HG02885 (cell line): Measurements from ENCODE around the gene ZHX3.

Experiments
- ATAC-seq: cut with Tn5 transposase; IDR thresholded peaks from one replicate; pipeline ENCODE4 v1.9.1; 2021; ENCODE audit warnings: mild to moderate bottlenecking; ENCODE audit not compliant: unreplicated experiment, poor library complexity

ZHX3 gene

GRCh38 chr20:41203660-41204059 is 113.9 kb downstream of the ZHX3 start:
- no peak for ATAC-seq

GRCh38 chr20:41202426-41202825 is 115.1 kb downstream of the ZHX3 start:
- no peak for ATAC-seq

- ATAC-seq, result no peak
Observed at GRCh38 chr20:41201760-41202159, 115.8 kb downstream of the ZHX3 start.

- ATAC-seq, result no peak
Observed at GRCh38 chr20:41200446-41201202, 116.9 kb downstream of the ZHX3 start.

- ATAC-seq, result no peak
Observed at GRCh38 chr20:41198443-41198842, 119.1 kb downstream of the ZHX3 start.

GRCh38 chr20:41196653-41197225 is 120.8 kb downstream of the ZHX3 start:
- no peak for ATAC-seq

- no peak for ATAC-seq
Observed at GRCh38 chr20:41192575-41192974, 125.0 kb downstream of the ZHX3 start.

GRCh38 chr20:41191562-41192500 is 125.7 kb downstream of the ZHX3 start:
- ATAC-seq, result no peak

GRCh38 chr20:41187668-41188067 is 129.9 kb downstream of the ZHX3 start:
- no peak for ATAC-seq

GRCh38 chr20:41185013-41185757 is 132.3 kb downstream of the ZHX3 start:
- ATAC-seq, result no peak

- no peak for ATAC-seq
Observed at GRCh38 chr20:41183831-41184230, 133.7 kb downstream of the ZHX3 start.

GRCh38 chr20:41183391-41183790 is 134.1 kb downstream of the ZHX3 start:
- ATAC-seq, result no peak

GRCh38 chr20:41182296-41183212 is 135.0 kb downstream of the ZHX3 start:
- no peak for ATAC-seq

- ATAC-seq, result no peak
Observed at GRCh38 chr20:41181567-41181966, 136.0 kb downstream of the ZHX3 start.

- no peak for ATAC-seq
Observed at GRCh38 chr20:41180599-41181333, 136.8 kb downstream of the ZHX3 start.

GRCh38 chr20:41179961-41180360 is 137.6 kb downstream of the ZHX3 start:
- ATAC-seq, result no peak

- ATAC-seq, result no peak
Observed at GRCh38 chr20:41178904-41179432, 138.6 kb downstream of the ZHX3 start.

GRCh38 chr20:41178495-41178894 is 139.0 kb downstream of the ZHX3 start:
- ATAC-seq, result no peak
